GM12878 (cell line): ENCODE results near the gene SEMA5A. TPM values are rescaled to one million over a fixed set of nuclear protein-coding genes. Genes with fewer than 3 reads are reported as not detected.

Experiments
- HCFC1 ChIP-seq: fragments of 150-350 bp; IDR thresholded peaks from 2 replicates; pipeline ENCODE4 v1.6.1; 2014; ENCODE audit warnings: low read length
- IRF3 ChIP-seq: fragments of 450-650 bp; IDR thresholded peaks from 2 replicates; pipeline ENCODE4 v1.6.1; 2014; ENCODE audit warnings: mild to moderate bottlenecking
- JUND ChIP-seq: IDR thresholded peaks from 2 replicates; pipeline ENCODE4 v1.6.1; 2012; ENCODE audit warnings: low read depth, mild to moderate bottlenecking, low read length, improper control_type of control experiment, moderate library complexity
- MLLT1 ChIP-seq: fragments of 450-650 bp; IDR thresholded peaks from 2 replicates; pipeline ENCODE4 v1.6.1; 2016; ENCODE audit warnings: mild to moderate bottlenecking
- MYB ChIP-seq: fragments of 150-350 bp; IDR thresholded peaks from 2 replicates; pipeline ENCODE4 v1.6.1; 2014; ENCODE audit warnings: mild to moderate bottlenecking, low read depth, low read length, borderline replicate concordance
- RB1 ChIP-seq: fragments of 450-650 bp; formaldehyde crosslinking; IDR thresholded peaks from 2 replicates; pipeline ENCODE4 v1.6.1; 2017; ENCODE audit warnings: mild to moderate bottlenecking, borderline replicate concordance
- RELA ChIP-seq: fragments of 450-650 bp; IDR thresholded peaks from 2 replicates; pipeline ENCODE4 v1.8.0; 2014; ENCODE audit warnings: borderline replicate concordance; ENCODE audit not compliant: partially characterized antibody
- SUPT20H ChIP-seq: IDR thresholded peaks from 2 replicates; pipeline ENCODE4 v1.6.1; 2011; ENCODE audit warnings: low read depth, mild to moderate bottlenecking, low read length, moderate library complexity, borderline replicate concordance; ENCODE audit not compliant: control insufficient read depth
- ZBTB11 ChIP-seq: fragments of 450-650 bp; formaldehyde crosslinking; IDR thresholded peaks from 2 replicates; pipeline ENCODE4 v1.5.0; 2022; ENCODE audit warnings: mild to moderate bottlenecking, missing genetic modification characterization
- ZNF687 ChIP-seq: fragments of 450-650 bp; IDR thresholded peaks from 2 replicates; pipeline ENCODE4 v1.6.1; 2017; ENCODE audit warnings: mild to moderate bottlenecking, moderate library complexity
- polyA plus RNA-seq, 11 experiments: library from polyadenylated mRNA; depleted of rRNA in 4 of 11; unstranded in 6 of 11; stranded (reverse) in 5 of 11; fragments of >200 nt; fragmentation: Nextera tagmentation in 4 of 11; fragmentation: Illumina TruSeq in 1 of 11; extraction: Ambion mirVana in 4 of 11; extraction: Trizol in 1 of 11; gene quantifications; 1 replicate in 1 of 11; 2 replicates in 10 of 11; pipeline versions ENCODE4 v1.2.1 to v1.2.3, GENCODE V29; 2011 to 2016; ENCODE audit warnings: inconsistent platforms in 2 of 11, missing spikeins in 2 of 11, low read depth in 1 of 11
- total RNA-seq, 4 experiments: library from RNA; depleted of rRNA in 3 of 4; stranded (reverse); fragments of >200 nt in 3 of 4; fragmentation: Illumina TruSeq in 1 of 4; extraction: Trizol in 1 of 4; gene quantifications; 2 replicates each; pipeline versions ENCODE4 v1.2.1 to v1.2.3, GENCODE V29; 2013 to 2021

SEMA5A gene
- total and polyA plus RNA-seq, 10 of the 15 experiments (the other 5 are each of a cell fraction or from before 2014, with no cell fraction given), result 0.03 to 2.4 (median 0.09) TPM; not detected in 1

- no peak for TF ChIP-seq HCFC1
- no peak for TF ChIP-seq ZBTB11 (CRISPR knock-in tag)
- no peak for TF ChIP-seq IRF3
- no peak for TF ChIP-seq ZNF687
- no peak for TF ChIP-seq MYB
- TF ChIP-seq RB1, result no peak
- no peak for TF ChIP-seq SUPT20H
- TF ChIP-seq RELA, result no peak
- TF ChIP-seq JUND, result no peak
- no peak for TF ChIP-seq MLLT1
- TF ChIP-seq, all 136 proteins: peak for 0
Observed at GRCh38 chr5:9025942-9026341, 519.9 kb downstream of the SEMA5A start (continued).
